Activated CD4-positive, alpha-beta T cell treated with anti-CD3 and anti-CD28 coated beads, Interleukin-2, amount 50 U/mL, for 4 hours (primary cell): ENCODE results near the gene SNX8.
"Not testable (repeated sequence)": the region's sequence is repeated elsewhere in the genome, so short reads cannot be mapped to it uniquely, and the experiment has no call there.

Experiments
- DNase-seq, 2 experiments: peaks; one replicate each; pipeline ENCODE4 v3.0.0-alpha.2; 2020

The SNX8 gene

DNA sequence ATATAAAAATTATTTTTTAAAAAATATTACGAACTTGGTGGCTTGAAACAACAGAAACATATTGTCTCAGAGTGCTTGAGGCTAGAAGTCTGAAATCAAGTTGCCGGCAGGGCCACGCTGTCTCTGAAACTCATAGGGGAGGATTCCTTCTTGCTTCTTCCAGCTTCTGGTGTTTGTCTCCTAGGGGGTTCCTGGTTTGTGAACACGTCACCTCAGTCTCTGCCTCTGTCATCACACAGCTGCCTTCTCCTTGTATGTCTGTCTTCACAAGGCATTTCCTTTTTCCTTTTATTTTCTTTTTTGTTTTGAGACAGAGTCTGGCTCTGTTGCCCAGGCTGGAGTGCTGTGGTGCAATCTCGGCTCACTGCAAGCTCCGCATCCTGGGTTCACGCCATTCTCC, 12.7 kb upstream of the SNX8 start:
- no peak for DNase-seq

DNA sequence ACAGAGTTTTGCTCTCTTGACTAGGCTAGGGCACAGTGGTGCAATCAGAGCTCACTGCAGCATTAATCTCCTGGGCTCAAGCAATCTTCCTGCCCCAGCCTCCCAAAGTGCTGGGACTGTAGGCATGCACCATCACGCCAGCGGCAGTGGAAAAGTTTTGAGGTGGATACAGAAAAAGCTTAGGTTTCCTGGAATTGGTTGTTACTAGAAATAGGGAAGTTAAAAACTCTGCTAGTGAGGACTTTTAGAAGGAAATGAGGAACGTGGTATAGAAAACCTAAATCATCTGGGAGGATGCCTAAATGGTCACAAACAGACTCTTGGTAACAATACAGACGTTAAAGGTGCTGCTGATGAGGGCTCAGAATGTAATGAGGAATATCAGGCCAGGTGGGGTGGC, 10.9 kb upstream of the SNX8 start:
- DNase-seq: no peak

DNA sequence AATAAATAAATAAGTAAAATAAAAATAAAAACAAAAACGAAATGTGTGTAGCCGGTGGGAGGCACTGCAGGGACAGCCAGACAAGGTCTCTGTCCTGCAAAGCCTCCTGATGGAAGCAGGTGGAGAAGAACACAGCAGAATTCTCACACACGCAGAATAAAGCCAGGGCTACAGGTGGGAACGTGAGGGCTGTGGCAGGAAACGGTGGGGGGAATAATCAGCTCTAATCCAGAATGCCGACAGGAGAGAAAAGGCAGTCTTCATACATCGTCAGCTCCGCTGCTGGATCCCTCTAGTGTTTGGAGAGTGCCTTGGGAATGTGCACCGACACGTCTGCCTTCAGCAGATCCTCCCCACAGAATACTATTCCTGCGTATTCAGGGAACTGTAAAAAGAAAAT, 6.8 kb upstream of the SNX8 start:
- DNase-seq: no peak

DNA sequence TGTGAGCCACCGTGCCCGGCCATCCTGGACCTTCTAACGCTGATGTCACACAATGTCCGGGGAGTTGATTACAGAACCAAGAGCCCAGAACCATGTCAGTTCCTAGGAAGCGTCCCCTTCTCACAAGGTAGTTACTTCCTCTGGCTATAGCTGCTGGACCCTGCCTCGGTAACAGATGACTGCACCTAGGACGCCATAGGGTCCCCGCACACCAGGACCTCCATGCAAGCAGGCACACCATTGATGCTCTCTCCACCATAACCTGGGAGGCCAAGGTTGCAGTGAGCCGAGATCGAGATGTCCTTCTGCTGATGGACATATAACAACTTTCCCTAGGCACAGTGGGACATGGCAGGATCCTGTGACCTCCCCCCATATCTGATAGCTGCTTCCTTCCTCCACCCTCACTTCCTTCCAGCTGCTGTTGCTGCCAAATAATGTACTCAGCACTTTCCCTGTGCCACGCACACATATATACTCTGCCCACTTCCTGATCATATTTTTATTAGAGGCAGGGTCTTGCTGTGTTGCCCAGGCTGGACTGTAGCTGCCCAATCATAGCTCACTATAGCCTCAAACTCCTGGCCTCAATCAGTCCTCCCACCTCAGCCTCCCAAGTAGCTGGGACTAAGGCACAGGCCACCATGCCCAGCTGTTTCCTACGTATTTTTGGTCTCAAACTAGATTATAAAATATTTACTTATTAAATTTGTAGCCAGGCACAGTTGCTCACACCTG, 3.5 kb upstream of the SNX8 start:
- DNase-seq: no peak

DNA sequence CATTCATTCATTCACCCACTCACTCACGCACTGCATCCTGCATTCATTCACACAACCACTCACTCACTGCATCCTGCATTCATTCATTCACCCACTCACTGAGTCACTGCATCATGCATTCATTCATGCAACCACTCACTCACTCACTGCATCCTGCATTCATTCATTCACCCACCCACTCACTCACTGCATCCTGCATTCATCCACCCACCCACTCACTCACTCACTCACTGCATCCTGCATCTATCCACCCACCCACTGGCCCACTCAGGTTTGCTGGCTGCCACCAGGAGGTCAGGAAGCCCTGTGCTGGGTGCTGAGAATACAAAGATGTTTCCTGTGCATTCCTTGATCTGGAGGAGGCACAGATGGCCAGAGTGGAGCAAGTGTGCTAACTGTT, 2.3 kb upstream of the SNX8 start:
- DNase-seq: no peak

DNA sequence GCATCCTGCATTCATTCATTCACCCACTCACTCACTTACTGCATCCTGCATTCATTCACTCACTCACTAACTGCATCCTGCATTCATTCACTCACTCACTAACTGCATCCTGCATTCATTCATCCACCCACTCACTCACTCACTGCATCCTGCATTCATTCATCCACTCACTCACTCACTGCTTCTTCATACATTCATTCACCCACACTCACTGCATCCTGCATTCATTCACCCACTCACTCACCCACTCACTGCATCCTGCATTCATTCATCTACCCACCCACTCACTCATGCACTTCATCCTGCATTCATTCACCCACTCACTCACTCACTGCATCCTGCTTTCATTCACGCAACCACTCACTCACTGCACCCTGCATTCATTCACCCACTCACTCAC, 1.5 kb upstream of the SNX8 start:
- no peak for DNase-seq

DNA sequence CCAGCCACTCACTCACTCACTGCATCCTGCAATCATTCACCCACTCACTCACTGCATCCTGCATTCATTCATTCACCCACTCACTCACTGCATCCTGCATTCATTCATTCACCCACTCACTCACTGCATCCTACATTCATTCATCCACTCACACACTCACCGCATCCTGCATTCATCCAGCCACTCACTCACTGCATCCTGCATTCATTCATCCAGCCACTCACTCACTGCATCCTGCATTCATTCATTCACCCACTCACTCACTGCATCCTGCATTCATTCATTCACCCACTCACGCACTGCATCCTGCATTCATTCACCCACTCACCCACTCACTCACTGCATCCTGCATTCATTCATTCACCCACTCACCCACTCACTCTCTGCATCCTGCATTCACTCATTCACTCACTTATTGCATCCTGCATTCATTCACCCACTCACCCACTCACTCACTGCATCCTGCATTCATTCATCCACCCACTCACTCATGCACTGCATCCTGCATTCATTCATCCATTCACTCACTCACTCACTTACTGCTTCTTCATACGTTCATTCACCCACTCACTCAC, 802 bp upstream of the SNX8 start:
- not testable (repeated sequence) for DNase-seq

DNA sequence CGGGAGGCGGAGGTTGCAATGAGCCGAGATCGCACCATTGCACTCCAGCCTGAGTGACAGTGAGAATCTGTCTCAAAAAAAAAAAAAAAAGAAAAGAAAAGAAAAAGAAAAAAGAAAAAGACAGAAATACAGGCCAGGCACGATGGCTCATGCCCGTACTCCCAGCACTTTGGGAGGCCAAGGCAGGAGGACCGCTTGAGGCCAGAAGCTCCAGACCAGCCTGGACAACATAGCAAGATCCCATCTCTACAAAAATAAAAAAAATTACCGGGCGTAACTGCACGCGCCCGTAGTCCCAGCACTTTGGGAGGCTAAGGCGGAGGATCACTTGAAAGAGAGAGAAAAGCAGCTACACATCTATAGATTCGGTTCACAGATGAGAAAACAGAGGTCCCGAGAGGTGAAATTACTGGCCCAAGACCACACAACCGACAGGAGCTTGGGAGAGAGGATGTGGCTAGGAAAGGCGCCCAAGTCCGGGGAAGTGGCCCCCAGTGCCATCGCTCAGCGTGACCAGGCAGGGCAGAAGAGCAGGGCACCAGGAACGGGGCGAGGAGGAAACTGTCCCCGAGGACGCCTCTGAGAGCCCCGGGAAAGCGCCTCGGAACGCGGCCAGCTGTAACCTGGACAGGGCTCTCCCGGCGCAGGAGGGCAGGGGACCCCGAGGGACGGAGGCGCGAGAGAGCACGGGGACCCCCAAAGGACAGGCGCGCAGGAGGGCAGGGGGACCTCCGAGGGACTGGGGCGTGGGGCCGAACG, 612 bp downstream of the SNX8 start:
- DNase-seq: peak in 1 of 2 experiments; percentile 5

DNA sequence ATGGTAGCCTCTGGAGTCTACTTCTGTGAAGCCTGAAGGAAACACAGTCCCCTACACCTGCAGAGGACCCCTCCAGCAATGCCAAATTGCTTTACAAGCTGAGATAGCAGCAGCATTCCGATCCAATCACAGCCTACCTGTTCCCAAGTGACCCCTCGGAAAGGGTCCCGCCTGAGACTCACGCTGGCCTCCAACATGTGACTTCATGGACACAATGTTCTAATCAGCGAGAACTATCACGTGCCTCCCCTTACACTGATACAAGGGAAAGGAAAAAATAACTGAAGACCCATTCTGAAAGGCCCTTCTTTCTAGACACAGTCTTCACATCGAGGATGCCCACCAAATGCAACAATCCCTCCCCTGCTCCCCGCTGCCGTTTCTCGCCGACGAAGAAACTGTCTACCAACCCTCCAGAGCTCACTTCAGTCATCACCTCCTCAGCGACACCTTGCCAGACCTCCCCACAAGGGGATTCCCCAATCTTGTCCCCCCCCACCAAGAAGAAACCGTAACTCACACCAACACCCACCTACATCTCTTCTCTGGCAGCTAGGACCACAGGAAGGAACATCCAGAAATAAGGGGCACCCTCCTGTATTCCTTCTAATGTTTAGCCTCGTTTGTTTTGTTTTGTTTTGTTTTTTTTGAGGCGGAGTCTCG, 1.8 kb downstream of the SNX8 start:
- no peak for DNase-seq

DNA sequence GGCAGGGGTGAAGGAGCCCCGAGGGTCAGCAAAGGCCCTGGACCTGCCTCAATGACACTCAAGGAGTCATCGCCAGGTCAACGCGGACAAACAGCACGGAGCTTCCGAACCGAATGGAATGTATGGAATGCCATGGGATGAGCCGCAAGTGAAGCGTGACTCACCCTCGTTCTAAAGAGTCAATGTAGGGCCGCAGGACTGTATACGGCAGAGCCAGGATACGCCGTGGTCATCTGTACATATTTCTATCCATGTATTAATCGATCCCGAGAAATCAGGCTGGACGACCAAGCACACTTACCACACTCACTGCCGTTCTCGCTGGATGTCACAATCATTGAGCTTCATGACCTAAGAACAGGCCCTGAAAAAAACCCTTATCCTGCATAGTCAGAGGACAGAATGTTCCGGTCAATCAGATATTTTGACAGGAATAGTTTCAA, 4.3 kb downstream of the SNX8 start:
- no peak for DNase-seq

DNA sequence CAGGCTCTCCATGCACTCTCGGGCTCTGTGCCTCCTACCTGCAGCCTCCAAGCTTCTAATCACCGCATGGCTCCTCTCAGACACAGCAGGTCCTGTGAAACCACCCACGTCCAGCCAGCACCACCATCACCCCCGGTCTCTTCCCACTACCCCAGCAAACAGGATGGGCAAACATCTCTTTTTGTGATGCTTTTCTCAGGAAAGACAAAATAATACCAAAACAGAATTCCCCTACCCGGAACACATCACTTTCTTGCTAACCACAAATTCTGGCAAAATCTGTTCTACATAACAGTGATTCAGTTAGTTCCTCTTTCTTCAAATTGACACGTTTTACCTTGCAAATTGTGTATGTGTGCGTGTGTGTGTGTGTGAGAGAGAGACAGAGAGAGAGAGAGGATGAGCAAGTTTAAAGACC, 6.5 kb downstream of the SNX8 start:
- no peak for DNase-seq

DNA sequence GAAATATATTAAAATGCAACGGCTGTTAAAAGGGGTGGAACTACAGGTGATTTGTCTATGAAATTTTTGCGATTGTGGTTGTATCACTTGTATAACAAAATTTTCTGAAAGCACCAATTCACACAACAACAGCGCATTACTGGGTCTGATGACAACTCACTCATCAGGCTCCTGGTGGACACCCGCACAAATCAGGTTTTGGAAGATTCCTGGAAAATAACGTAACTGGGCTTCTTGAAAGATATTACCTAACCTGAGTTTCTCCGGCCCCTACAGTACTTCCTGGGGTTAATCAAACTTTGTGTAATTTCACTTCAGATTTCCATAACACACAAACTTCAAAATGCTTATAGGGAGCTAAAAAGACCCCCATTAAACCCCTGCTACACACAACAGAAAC, 7.6 kb downstream of the SNX8 start:
- DNase-seq: no peak

DNA sequence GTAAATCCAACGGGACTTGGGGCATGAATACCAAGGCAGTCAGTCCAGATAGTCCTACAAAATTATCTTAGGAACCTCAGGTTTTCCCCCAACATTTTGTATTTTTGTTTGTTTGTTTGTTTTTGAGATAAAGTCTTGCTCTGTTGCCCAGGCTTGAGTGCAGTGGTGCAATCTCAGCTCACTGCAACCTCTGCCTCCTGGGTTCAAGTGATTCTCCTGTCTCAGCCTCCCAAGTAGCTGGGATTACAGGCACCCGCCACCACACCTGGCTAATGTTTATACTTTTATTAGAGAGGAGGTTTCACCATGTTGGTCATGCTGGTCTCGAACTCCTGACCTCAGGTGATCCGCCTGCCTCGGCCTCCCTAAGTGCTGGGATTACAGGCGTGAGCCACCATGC, 9.0 kb downstream of the SNX8 start:
- DNase-seq: not testable (repeated sequence)

DNA sequence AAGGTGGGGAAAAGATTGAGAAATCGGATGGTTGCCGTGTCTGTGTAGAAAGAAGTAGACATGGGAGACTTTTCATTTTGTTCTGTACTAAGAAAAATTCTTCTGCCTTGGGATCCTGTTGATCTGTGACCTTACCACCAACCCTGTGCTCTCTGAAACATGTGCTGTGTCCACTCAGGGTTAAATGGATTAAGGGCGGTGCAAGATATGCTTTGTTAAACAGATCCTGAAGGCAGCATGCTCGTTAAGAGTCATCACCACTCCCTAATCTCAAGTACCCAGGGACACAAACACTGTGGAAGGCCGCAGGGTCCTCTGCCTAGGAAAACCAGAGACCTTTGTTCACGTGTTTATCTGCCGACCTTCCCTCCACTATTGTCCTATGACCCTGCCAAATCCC, 10.7 kb downstream of the SNX8 start:
- not testable (repeated sequence) for DNase-seq

DNA sequence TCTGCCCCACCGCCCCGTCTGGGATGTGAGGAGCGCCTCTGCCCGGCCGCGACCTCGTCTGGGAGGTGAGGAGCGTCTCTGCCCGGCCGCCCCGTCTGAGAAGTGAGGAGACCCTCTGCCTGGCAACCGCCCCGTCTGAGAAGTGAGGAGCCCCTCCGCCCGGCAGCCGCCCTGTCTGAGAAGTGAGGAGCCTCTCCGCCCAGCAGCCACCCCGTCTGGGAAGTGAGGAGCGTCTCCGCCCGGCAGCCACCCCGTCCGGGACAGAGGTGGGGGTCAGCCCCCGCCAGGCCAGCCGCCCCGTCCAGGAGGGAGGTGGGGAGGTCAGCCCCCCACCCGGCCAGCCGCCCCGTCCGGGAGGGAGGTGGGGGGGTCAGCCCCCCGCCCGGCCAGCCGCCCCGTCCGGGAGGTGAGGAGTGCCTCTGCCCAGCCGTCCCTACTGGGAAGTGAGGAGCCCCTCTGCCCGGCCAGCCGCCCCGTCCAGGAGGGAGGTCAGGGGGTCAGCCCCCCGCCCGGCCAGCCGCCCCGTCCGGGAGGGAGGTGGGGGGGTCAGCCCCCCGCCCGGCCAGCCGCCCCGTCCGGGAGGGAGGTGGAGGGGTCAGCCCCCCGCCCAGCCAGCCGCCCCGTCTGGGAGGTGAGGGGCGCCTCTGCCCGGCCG, 11.4 kb downstream of the SNX8 start:
- DNase-seq: not testable (repeated sequence)

DNA sequence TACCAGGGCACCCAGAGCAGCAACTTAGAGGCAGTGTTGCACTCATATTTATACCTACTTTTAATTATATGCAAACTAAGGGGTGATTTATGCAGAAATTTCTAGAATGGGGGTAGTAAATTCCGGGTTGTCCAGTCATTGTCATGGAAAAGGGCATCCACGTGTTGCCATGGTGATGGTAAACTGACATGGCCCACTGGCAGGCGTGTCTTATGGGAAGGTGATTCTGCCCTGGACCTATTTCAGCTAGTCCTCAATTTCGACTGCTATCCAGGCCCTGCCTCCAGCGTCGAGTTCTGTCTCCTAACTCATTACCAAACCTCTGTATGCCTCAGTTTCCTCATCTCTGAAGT, 12.8 kb downstream of the SNX8 start:
- no peak for DNase-seq

DNA sequence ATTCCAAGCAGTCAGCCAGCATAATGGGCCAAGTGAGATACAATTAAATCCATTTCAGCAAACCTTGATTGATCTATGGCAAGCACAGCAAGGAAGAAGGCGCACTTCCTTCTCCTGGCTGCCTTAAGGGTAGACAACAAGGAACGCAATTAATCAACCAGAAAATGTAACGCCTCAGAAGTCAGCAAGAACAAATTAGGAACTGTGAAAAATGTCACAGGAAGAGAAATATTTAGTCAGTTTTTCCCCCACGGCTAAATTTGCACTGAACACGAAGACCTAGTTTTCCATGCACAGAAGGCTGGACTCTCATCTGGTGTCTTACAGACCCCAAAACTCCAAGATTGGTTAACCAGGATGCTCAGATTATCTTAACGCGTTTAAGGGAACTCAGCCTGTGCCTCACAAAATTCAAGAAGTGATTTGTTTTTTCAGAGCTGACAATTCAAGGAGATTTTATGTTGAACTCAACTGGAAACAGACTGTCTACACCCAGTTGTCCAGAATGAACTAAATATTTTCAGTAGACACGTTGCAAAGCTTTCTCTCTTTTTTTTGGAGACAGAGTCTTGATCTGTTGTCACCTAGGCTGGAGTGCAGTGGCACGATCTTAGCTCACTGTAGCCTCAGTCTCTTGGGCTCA, 14.2 kb downstream of the SNX8 start:
- no peak for DNase-seq

DNA sequence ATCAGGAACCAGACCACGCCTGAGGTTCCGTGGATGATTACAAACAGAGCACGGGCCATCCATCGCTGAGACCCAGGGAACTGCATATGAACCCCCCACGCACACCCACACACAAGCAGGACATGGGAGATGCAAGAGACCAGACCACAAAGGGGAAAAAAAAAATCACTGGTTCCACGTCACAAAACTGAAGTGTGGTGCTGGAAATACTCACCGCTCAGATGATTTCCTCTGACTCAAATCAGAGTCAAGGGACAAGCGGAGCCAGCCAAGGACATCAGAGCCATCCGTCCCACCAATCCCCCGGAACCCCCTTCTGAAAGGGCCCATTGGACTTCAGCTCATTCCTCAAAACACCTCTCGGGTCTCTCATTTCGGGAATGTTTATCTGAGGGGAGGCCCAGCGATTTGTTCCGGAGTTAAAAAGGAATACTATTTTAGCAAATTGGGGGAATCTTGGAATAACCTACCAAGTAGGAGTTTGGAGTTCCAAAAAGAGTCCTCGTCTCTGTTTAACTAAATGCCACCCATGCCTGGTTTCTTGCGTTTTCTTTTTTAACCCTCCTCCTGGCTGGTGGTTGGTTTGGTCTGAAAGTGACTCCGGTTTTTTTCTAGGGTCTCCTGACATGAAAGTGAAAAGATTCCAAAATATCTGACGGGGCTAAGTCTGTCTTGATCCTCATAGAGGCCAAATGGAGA, 15.0 kb downstream of the SNX8 start:
- peak; percentile 11 to 35 for DNase-seq

DNA sequence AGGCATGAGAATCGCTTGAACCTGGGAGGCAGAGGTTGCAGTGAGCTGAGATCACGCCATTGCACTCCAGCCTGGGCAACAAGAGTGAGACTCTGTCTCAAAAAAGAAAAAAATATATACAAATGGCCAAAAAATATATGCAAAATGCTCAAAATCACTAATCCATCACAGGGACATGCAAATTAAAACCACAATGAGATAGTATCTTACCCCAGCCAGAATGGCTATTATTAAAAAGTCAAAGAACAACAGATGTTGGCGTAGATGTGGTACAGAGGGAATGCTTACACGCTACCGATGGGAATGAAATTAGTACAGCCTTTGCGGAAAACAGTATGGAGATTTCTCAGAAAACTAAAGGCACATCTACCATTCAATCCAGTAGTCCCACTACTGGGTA, 17.4 kb downstream of the SNX8 start:
- no peak for DNase-seq

DNA sequence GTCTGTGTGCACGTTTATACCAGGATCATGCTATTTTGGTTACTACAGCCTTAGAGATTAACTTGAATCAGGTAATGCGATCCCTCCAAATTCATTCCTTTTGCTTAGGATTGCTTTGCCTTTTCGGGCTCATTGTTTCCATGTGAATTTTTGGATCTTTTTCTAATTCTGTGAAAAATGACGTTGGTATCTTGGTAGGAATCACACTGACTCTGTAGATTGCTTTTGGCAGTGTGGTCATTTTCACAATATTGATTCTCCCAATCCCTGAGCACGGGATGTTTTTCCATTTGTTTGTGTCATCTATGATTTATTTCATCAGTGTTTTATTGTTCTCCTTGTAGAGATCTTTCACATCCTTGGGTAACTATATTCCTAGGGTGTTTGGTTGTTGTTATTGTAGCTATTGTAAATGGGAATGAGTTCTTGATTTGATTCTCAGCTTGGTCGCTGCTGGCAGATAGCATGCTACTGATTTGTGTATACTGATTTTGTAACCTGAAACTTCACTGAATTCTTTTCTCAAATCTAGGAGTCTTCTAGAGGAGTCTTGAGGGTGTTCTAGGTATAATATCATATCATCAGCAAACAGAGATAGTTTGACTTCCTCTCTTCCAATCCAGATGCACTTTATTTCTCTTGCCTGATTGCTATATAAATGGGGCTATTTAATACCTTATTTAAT, 18.2 kb downstream of the SNX8 start:
- DNase-seq: no peak

DNA sequence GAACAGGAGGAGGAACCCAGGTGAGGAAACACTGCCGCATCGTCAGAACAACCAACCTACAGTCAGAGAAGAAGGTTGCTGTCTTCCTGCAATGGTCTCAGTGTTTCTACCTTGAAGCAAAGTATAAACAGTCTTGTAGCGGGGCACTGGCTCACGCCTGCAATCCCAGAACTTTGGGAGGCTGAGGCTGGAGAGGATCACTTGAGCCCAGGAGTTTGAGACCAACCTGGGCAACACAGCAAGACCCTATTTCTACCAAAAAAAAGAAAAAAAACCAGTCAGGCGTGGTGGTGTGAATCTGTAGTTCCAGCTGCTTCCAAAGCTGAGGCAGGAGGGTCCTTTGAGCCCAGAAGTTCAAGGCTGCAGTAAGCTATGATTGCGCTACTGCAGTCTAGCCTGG, 23.4 kb downstream of the SNX8 start:
- no peak for DNase-seq
